GM21367 (cell line): Measurements from ENCODE around the gene MICAL2.

Experiments used
- ATAC-seq: cut with Tn5 transposase; IDR thresholded peaks from one replicate; pipeline ENCODE4 v1.9.1; 2021; ENCODE audit not compliant: unreplicated experiment

MICAL2 gene

GRCh38 chr11:12075822-12076821, 34.3 kb upstream of the MICAL2 start:
- ATAC-seq, result no peak

- no peak for ATAC-seq
These were observed 33.4 kb upstream of the MICAL2 start for GRCh38 chr11:12076840-12077534.

- ATAC-seq, result no peak
These were observed 32.7 kb upstream of the MICAL2 start for GRCh38 chr11:12077535-12078280.

- no peak for ATAC-seq
These were observed 30.4 kb upstream of the MICAL2 start for GRCh38 chr11:12079726-12080556.

- no peak for ATAC-seq
These were observed 27.0 kb upstream of the MICAL2 start for GRCh38 chr11:12083380-12083779.

- ATAC-seq, result no peak
These were observed 26.1 kb upstream of the MICAL2 start for GRCh38 chr11:12084256-12084655.

GRCh38 chr11:12085371-12086251, 24.8 kb upstream of the MICAL2 start:
- no peak for ATAC-seq

GRCh38 chr11:12086271-12087074, 23.9 kb upstream of the MICAL2 start:
- ATAC-seq, result no peak

- ATAC-seq, result peak; percentile 84
These were observed 23.1 kb upstream of the MICAL2 start for GRCh38 chr11:12087075-12088004.

- ATAC-seq, result no peak
These were observed 22.3 kb upstream of the MICAL2 start for GRCh38 chr11:12088047-12088481.

GRCh38 chr11:12088531-12088930, 21.9 kb upstream of the MICAL2 start:
- no peak for ATAC-seq

- ATAC-seq, result no peak
These were observed 21.3 kb upstream of the MICAL2 start for GRCh38 chr11:12089041-12089440.

- ATAC-seq, result no peak
These were observed 20.9 kb upstream of the MICAL2 start for GRCh38 chr11:12089473-12089872.

GRCh38 chr11:12090061-12090591, 20.3 kb upstream of the MICAL2 start:
- no peak for ATAC-seq

GRCh38 chr11:12090761-12091258, 19.6 kb upstream of the MICAL2 start:
- ATAC-seq, result no peak

GRCh38 chr11:12091956-12092558, 18.3 kb upstream of the MICAL2 start:
- no peak for ATAC-seq

- no peak for ATAC-seq
These were observed 17.7 kb upstream of the MICAL2 start for GRCh38 chr11:12092714-12093113.
